Measurements from ENCODE around the gene FAM117A.
A peak's percentile ranks its signal among the peaks of the same experiment; 100 is the strongest.
"Not testable (repeated sequence)": the region's sequence is repeated elsewhere in the genome, so short reads cannot be mapped to it uniquely, and the experiment has no call there.

FAM117A gene

DNA sequence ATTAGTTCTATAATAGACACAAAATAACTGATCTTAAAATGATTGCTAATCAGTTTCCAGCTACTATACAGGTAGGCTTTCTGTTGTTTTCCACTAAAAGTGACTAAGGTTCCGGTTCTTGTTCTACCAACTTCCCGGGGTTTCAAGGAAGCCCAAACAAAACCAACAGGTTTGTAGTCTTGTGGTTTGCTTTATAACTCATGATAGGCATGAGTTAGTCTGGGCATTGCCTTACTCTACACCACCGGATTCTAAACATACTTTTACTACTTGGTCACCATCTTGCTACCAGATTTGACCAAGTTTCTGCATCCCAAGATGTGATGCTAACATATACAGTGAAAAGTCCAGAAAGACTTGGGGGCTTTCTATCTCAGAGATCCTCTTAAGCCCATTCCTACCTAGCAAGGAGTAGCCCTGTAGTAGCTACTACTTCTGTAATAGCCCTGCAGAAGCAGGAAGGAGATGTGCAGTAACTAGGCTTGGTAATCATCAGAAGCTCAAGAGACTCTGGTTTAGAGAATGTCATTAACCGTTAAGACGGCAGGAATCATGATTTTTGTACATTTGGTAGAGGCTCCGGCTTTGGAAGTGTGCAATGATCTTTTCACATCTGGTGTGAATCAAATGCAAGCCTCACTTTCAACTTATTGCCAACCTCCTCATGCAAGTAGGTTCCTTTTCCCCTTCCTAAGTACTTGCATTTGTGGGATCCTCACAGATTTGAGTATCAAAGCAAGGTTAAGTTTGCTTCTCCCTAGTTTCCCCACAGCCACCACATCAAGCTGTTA, 1.6 kb downstream of the FAM117A start:
- DNase-seq = no peak

GRCh38 chr17:49760932-49761558, 2.9 kb downstream of the FAM117A start:
- DNase-seq = no peak

GRCh38 chr17:49760296-49760695, 3.6 kb downstream of the FAM117A start:
- DNase-seq = no peak

GRCh38 chr17:49759203-49759602, 4.7 kb downstream of the FAM117A start:
- no peak for DNase-seq

GRCh38 chr17:49758464-49759010, 5.4 kb downstream of the FAM117A start:
- DNase-seq = not testable (repeated sequence)

GRCh38 chr17:49757151-49757777, 6.7 kb downstream of the FAM117A start:
- DNase-seq = no peak

DNA sequence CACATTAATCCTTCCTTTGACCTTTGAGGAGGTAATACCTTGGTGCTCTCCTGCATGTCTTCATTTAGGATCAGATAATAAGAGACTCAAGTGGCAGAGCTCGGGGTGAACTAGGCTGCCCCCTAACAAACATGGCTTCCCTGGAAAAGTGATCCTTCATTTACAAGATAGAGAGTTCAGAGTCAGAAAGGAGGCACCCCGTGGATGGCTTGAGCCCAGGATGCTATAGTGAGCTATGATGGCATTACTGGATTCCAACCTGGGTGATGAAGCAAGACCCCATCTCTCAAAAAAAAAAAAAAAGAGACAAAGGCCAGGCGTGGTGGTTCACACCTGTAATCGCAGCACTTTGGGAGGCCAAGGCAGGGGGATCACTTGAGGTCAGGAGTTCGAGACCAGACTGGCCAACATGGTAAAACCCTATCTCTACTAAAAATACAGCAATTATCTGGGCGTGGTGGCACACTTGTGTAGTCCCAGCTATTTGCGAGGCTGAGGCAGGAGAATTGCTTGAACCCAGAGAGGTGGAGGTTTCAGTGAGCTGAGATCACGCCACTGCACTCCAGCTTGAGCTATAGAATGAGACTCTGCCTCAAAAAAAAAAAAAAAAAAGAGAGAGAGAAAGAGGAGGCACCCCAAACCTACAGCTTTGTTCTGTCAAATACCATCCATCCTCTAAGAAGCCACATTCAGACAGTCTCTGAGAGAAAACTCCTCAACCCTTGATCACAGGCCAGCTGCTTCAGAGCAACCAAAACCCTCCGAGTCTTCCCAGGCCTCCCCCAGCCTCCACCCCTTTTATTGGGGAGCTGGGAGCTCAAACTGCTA, 7.4 kb downstream of the FAM117A start:
- DNase-seq = no peak

DNA sequence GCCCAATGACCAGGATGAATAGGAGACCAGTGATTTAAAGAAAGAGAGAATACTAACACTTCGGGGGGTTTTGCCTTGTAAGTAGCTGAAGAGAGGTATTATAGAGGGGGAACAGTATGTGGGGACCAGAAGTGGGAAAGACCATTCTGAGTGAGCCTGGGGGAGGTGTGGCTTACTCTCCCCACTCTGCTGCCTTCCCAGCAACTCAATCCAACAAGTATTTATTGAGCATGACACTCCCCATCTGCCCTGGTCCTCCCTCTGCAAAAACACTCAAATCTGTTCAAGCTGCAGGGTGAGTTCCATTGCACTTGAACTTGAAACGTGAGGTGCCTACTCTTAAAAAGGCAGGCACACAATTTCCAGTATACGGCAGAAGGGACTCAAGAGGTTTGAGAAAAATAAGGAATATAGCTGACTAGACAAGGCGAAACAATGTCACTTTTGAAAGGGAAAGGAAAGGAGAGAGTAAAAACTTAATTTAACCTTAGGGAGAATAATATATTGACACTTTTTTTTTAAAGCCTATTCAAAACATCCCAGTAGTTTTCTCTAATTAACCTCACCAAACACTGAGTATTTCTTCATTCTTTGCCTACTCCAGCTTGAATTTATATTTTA, 8.2 kb downstream of the FAM117A start:
- no peak for DNase-seq

DNA sequence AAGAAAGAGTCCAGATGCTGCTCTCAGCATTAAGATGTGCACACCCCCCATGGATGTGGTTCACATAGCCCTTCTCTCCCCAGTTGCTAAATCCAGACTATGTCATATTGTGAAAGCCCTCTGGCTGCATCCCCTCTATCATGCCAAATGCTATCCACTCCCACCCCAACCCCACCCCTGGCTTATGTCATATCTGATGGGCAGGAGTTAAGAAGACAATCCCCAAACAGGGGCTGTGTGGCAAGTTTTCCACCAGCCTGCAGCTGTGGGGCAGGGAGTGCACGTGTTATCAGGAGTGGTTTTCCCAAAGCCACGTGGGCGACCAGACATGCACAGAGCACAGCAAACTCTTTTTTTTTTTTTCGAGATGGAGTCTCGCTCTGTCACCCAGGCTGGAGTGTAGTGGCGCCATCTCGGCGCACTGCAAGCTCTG, 10.0 kb downstream of the FAM117A start:
- DNase-seq = no peak

GRCh38 chr17:49752508-49752907, 11.4 kb downstream of the FAM117A start:
- DNase-seq = no peak

DNA sequence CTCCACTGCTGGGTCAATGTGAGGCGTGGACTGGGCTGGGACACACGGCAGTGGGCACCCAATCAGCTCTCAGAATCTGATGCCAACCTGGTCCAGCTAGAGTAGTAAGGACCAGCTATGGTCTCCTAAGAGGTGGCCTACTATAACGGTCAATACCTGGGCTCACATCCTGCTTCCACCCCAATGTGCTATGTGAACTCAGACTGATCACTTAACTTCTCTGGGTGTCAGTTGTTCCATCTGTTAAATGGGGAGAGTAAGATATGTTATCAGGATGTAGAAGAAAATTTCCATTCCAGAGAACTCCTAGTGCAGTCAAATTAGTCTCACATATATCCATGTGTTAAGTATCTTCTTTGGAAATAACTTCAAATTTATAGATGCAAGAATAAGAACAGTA, 14.2 kb downstream of the FAM117A start:
- DNase-seq = no peak

- DNase-seq = no peak
Observed at GRCh38 chr17:49748791-49749190, 15.1 kb downstream of the FAM117A start.

GRCh38 chr17:49748223-49748622, 15.7 kb downstream of the FAM117A start:
- DNase-seq = no peak

DNA sequence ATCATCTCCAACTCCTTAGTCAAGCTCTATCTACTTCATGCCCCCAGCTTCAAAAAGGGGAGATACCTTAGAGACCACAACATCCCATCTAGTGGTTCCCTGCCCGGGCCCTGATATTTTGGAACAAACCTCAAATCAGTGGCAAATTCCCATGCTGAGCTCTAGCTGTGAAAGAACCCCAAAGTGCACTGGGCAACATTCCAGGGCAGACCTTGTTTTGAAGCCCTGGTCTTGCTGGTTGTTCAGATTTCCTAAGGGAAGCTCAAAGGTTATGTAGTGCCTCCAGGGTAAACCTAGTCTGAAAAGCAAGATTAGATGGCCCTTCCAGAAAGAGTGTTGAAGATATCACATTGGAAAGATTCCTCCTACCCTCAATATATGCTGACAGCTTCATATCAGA, 16.3 kb downstream of the FAM117A start:
- no peak for DNase-seq

DNA sequence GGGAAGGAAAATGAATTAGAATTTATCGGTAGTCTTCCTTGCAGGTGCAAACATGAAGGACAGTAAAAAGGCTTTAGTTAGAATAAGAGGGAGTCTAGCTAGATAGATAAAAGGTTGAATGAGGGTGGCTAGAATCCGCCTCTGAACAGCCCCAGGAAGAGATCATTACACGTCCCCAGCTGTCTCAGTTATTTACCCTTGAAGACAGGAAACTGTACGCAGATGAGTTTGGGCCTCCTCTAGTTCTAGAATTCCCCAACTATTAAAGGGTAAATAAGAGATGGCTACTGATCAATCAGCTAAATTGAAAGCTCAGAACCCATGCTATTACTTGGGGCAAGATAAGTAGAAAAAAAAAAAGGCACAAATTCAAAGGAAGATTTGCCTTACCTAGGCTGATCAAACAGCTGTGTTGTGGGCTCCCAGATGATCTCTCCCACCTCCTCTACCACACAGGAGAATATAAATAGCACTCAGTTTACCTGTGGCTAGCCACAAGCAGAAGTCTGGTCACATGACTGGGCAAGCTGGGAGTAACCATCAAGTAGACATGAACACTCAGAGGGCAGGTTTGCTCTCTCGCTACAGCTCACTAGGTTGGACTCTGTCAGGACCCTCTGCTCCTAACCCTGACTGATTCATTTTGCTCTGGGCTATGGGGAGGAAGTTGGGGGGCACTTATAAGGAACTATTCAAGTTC, 17.0 kb downstream of the FAM117A start:
- DNase-seq = no peak

DNA sequence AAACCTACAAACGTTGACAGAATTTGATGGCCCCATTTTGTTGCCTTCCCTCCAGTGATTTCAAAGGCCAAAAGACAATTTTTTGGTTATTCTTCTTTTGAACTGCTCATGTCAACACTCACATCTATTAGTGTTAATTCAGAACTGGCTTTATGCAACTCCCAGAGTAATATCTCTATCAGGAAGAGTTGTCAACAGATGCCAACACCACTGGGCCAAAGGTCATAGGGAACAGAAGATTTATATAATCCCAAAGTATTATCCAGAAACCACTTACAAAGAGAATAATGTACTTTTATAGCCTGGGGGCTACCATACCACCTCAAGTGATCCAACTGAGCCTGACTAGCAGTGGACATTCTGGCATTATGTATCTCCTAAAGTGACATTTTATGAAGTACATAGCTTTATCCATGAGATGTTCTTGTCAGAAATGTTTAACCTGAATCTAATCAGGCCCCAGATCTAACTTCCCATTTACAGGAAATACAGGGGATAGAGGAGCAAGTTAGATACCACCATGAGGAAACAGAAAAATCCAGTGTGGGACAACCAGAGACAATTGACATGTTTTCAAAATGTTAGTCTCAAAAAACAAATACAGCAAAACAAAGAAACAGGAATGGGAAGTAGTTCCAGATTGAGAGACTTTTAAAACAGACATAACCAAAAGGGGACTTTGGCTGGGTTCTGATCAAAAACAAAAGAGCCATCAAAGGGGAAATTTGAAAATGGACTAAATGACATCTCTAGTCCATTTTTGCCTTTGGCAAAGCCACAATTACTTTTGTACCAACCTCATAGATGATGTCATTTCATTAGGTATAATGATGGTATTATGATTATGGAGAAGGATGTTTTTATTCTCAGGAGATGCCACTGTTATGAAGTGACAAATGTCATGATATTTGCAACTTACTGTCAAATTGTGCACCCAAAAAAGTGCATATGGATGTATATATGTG, 18.5 kb downstream of the FAM117A start:
- DNase-seq = no peak

DNA sequence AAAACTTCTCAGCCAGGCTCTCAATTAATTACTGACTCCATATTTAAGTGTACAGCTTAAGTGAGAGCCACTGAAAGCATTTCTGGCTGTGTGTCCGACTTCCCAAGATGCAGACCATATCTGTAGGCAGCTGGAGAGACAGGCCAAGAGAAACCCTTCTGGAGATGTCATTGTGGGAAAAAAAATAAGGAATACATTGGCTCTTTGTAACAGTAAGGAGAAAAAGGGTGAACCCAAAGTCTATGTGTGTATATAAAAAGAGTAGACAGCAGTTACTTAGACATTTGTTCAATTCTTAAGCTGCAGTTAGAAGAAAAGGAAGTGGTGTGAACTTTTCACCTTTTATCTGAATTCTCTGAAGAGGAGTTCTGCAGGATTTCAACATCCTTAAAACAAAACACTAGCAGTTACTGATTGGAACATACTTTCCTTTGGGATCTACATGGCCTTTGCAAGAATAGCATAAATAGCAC, 21.7 kb downstream of the FAM117A start:
- no peak for DNase-seq

DNA sequence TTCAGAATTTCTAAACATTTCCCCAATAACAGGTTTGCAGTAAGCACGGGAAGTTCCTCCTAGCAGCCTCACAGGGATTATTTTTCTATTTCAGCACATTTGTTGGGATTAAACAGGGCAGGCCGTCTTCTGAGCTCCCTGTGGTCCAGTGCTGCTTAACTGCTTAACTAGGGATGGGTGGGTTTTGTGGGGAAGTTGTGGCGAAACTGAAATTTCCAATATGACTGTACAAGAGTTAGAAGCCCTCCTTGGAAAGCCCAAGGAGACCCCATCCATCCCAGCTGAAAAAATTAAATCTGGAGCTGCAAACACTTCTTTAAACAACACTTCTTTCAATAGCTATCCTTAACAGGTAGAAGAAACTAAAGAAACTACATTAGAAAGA, 22.2 kb downstream of the FAM117A start:
- DNase-seq = no peak

GRCh38 chr17:49741009-49741691, 22.8 kb downstream of the FAM117A start:
- DNase-seq = peak in 1 of 2 experiments; percentile 15
